SU-DHL-6 (cell line): ENCODE results near the gene ARHGEF17.

Source experiments
- H2AFZ ChIP-seq: fragments of 200-600 bp; sonication (generic); 2 replicates; pipeline ENCODE4 v1.6.1; 2014; ENCODE audit warnings: low read depth, mild to moderate bottlenecking, moderate library complexity, mixed read lengths, antibody characterized with exemption, low read length; ENCODE audit not compliant: severe bottlenecking
- H3F3A ChIP-seq: fragments of 200-600 bp; shearing (Covaris generic); 2 replicates; pipeline ENCODE4 v1.6.0; 2016; ENCODE audit warnings: antibody characterized with exemption, mild to moderate bottlenecking; ENCODE audit not compliant: insufficient read depth
- H3K27ac ChIP-seq: fragments of 200-600 bp; sonication (generic); 2 replicates; pipeline ENCODE4 v1.5.1; 2016; ENCODE audit warnings: low read depth, mild to moderate bottlenecking, low read length, moderate library complexity, mixed read lengths
- H3K27me3 ChIP-seq: fragments of 200-600 bp; sonication (generic), shearing (Covaris generic); 2 replicates; pipeline ENCODE4 v1.6.0; 2014; ENCODE audit warnings: mild to moderate bottlenecking, low read length
- H3K36me3 ChIP-seq: fragments of 200-600 bp; sonication (generic); 2 replicates; pipeline ENCODE4 v1.6.1; 2014; ENCODE audit warnings: mild to moderate bottlenecking, low read length, mixed read lengths
- H3K4me2 ChIP-seq: fragments of 300-600, 200-600 bp; shearing (Covaris generic), sonication (generic); 2 replicates; pipeline ENCODE4 v1.6.0; 2014; ENCODE audit warnings: low read length, low read depth, mild to moderate bottlenecking; ENCODE audit not compliant: poor library complexity, severe bottlenecking
- H3K4me3 ChIP-seq: fragments of 200-600 bp; sonication (generic); 2 replicates; pipeline ENCODE4 v1.5.1; 2014; ENCODE audit warnings: antibody characterized with exemption, low read length, mild to moderate bottlenecking, mixed read lengths; ENCODE audit not compliant: insufficient read depth, poor library complexity, severe bottlenecking
- H3K79me2 ChIP-seq: fragments of 200-600 bp; sonication (generic); 2 replicates; pipeline ENCODE4 v1.6.1; 2014; ENCODE audit warnings: mild to moderate bottlenecking, low read length, moderate library complexity; ENCODE audit not compliant: insufficient read depth
- H3K9ac ChIP-seq: fragments of 200-600 bp; sonication (generic); 2 replicates; pipeline ENCODE4 v1.7.0; 2014; ENCODE audit warnings: mild to moderate bottlenecking, low read length
- H3K9me2 ChIP-seq: fragments of 200-600 bp; sonication (generic); replicated peaks from 2 replicates; pipeline ENCODE4 v1.6.1; 2014; ENCODE audit warnings: low read length; ENCODE audit not compliant: insufficient read depth
- H3K9me3 ChIP-seq: fragments of 200-600 bp; sonication (generic); 2 replicates; pipeline ENCODE4 v1.6.1; 2014; ENCODE audit warnings: low read length, mixed read lengths; ENCODE audit not compliant: insufficient read depth
- H4K20me1 ChIP-seq: fragments of 200-600 bp; sonication (generic); 2 replicates; pipeline ENCODE4 v1.6.1; 2014; ENCODE audit warnings: low read depth, mild to moderate bottlenecking, antibody characterized with exemption, low read length, moderate library complexity, mixed read lengths
- EZH2phosphoT487 ChIP-seq: fragments of 200-600 bp; sonication (generic), shearing (Covaris generic); conservative IDR thresholded peaks from 2 replicates; pipeline ENCODE4 v1.6.1; 2018; ENCODE audit warnings: mild to moderate bottlenecking, antibody characterized with exemption, low read length, moderate library complexity, mixed read lengths
- TF ChIP-seq, protein P1 (sequence below): fragments of 200-600 bp; sonication (generic); IDR thresholded peaks from one replicate; pipeline ENCODE4 v1.5.1; 2017; ENCODE audit warnings: antibody characterized with exemption, mild to moderate bottlenecking, low read length, moderate library complexity; ENCODE audit not compliant: insufficient read depth, poor library complexity, severe bottlenecking

Gene ARHGEF17

GRCh38 chr11:73265853-73266645 lies 42.0 kb upstream of the ARHGEF17 start:
- Histone ChIP-seq H3K27me3 (no peaks in the 10 kb centered on the region), H3K9me2 (no peaks in the 10 kb centered on the region), H4K20me1 (no peaks in the 10 kb centered on the region), H3K4me2 (no peak overlapping the region), H3K9me3 (no peaks in the 10 kb centered on the region), H3K79me2 (no peaks in the 10 kb centered on the region), H3F3A (no peaks in the 10 kb centered on the region), H3K4me3 (no peak overlapping the region), H2AFZ (no peak overlapping the region), H3K9ac (no peak overlapping the region), H3K36me3 (no peaks in the 10 kb centered on the region), H3K27ac (no peak overlapping the region)
- TF ChIP-seq, protein P1, sequence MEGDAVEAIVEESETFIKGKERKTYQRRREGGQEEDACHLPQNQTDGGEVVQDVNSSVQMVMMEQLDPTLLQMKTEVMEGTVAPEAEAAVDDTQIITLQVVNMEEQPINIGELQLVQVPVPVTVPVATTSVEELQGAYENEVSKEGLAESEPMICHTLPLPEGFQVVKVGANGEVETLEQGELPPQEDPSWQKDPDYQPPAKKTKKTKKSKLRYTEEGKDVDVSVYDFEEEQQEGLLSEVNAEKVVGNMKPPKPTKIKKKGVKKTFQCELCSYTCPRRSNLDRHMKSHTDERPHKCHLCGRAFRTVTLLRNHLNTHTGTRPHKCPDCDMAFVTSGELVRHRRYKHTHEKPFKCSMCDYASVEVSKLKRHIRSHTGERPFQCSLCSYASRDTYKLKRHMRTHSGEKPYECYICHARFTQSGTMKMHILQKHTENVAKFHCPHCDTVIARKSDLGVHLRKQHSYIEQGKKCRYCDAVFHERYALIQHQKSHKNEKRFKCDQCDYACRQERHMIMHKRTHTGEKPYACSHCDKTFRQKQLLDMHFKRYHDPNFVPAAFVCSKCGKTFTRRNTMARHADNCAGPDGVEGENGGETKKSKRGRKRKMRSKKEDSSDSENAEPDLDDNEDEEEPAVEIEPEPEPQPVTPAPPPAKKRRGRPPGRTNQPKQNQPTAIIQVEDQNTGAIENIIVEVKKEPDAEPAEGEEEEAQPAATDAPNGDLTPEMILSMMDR = no peak
- no peak for TF ChIP-seq EZH2phosphoT487

DNA sequence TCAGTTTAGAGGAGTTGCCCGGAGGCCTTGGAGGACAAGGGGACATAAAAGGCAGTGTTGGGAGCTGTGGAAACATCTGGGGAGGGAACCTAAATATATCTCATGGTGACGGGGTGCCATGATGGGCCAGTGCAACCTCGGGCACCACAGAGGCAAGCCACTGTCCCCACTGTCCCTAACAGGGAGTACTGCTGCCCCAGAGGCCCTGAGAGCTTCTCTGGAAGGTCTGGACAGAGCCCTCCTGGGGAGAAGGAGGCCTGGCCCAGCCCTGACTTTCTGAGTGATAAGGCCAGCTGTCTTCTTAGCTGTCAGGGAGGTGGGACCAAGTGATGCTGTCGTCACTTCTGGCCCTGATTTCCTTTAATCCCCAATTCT lies 41.4 kb upstream of the ARHGEF17 start:
- Histone ChIP-seq H3F3A (no peaks in the 10 kb centered on the region), H3K27ac (no peak overlapping the region), H3K4me3 (no peak overlapping the region), H3K9me2 (no peaks in the 10 kb centered on the region), H3K9ac (no peak overlapping the region), H3K36me3 (no peaks in the 10 kb centered on the region), H4K20me1 (no peaks in the 10 kb centered on the region), H3K4me2 (no peak overlapping the region), H3K9me3 (no peaks in the 10 kb centered on the region), H3K79me2 (no peaks in the 10 kb centered on the region), H2AFZ (no peak overlapping the region), H3K27me3 (no peaks in the 10 kb centered on the region)
- TF ChIP-seq, protein P1 = no peak
- TF ChIP-seq EZH2phosphoT487 = no peak

- Histone ChIP-seq H3K27me3 (no peaks in the 10 kb centered on the region), H3K9me3 (no peaks in the 10 kb centered on the region), H3K4me2 (no peak overlapping the region), H3K79me2 (no peaks in the 10 kb centered on the region), H3K9me2 (no peaks in the 10 kb centered on the region), H3F3A (no peaks in the 10 kb centered on the region), H3K36me3 (no peaks in the 10 kb centered on the region), H4K20me1 (no peaks in the 10 kb centered on the region), H2AFZ (no peak overlapping the region), H3K4me3 (no peak overlapping the region), H3K9ac (no peak overlapping the region), H3K27ac (no peak overlapping the region)
- TF ChIP-seq, protein P1 = no peak
- no peak for TF ChIP-seq EZH2phosphoT487
Measured at GRCh38 chr11:73267122-73267846, 40.8 kb upstream of the ARHGEF17 start.
